Aorta (tissue), 5 donors: ENCODE measurements around the gene RMDN2. TPM values are rescaled to one million over a fixed set of nuclear protein-coding genes. Genes with fewer than 3 reads are reported as not detected.

Experiments
- ATAC-seq: fragments of 200-7000 bp; cut with Tn5 transposase; one replicate; pipeline ENCODE4 v1.9.1; 2022; ENCODE audit warnings: moderate library complexity; ENCODE audit not compliant: low FRiP score
- DNase-seq, 2 donors: peaks; one replicate each; pipeline ENCODE4 v3.0.0-alpha.2; 2020
- H3K27ac ChIP-seq, 2 donors: one replicate each; pipeline ENCODE4 v1.5.1; 2013; ENCODE audit warnings: low read length in 2 of 2, mild to moderate bottlenecking in 2 of 2, moderate library complexity in 2 of 2, control low read depth in 1 of 2, inconsistent platforms in 1 of 2, low read depth in 1 of 2
- H3K27me3 ChIP-seq, 2 donors: one replicate each; pipeline ENCODE4 v1.6.1; 2013; ENCODE audit warnings: control low read depth in 1 of 2, low read length in 1 of 2, mild to moderate bottlenecking in 1 of 2, moderate library complexity in 1 of 2; ENCODE audit not compliant: insufficient read depth in 2 of 2, control insufficient read depth in 1 of 2
- H3K36me3 ChIP-seq, 2 donors: one replicate each; pipeline ENCODE4 v1.6.1; 2013; ENCODE audit warnings: control low read depth in 1 of 2, low read length in 1 of 2, mild to moderate bottlenecking in 1 of 2; ENCODE audit not compliant: insufficient read depth in 2 of 2, control insufficient read depth in 1 of 2
- H3K4me1 ChIP-seq, 2 donors: one replicate each; pipeline ENCODE4 v1.6.1; 2013; ENCODE audit warnings: low read length in 2 of 2, control low read depth in 1 of 2, mild to moderate bottlenecking in 1 of 2, moderate library complexity in 1 of 2; ENCODE audit not compliant: insufficient read depth in 2 of 2, control insufficient read depth in 1 of 2
- H3K4me3 ChIP-seq, 2 donors: one replicate each; pipeline ENCODE4 v1.5.1; 2013; ENCODE audit warnings: low read length in 2 of 2, control low read depth in 1 of 2, mild to moderate bottlenecking in 1 of 2
- H3K9me3 ChIP-seq: one replicate; pipeline ENCODE4 v1.6.1; 2013; ENCODE audit warnings: mild to moderate bottlenecking, low read length; ENCODE audit not compliant: control insufficient read depth
- WGBS, 2 donors: extraction: QIAGEN DNeasy Blood & Tissue Kit; methylation state at CpG; one replicate each; pipeline ENCODE4 v1.1.7; 2013; 5-methylcytosine and 5-hydroxymethylcytosine counted together
- intact Hi-C, 2 donors: fragments of 100-400 bp; cut with DNase I; formaldehyde crosslinking; loops; one replicate each; pipeline versions ENCODE4 v1.14.2 to v1.15.0; 2022
- polyA plus RNA-seq, 2 donors: library from polyadenylated mRNA; stranded (reverse); fragments of 200-250 nt; gene quantifications; one replicate each; pipeline ENCODE4 v1.2.3, GENCODE V29; 2013
- total RNA-seq, 2 donors: library from RNA; stranded (reverse); fragmentation: NEBNext Ultra II Directional; extraction: Animal tissue kit (Norgen Biotek cat#: 25700); gene quantifications; one replicate each; pipeline ENCODE4 v1.2.1, GENCODE V29; 2021
- donor health status: healthy with polysubstance abuse.
- donor health status: Bipolar disorder and iron deficiency.
- donor health status: DM: no; HTN: no; CAD: no.
- donor health status: DM: no; HTN: no; CAD: no.
- donor health status: DM: yes; HTN: yes; CAD: no.

The RMDN2 gene
- total and polyA plus RNA-seq, 4 donors: 5.3 to 10.3 (median 7.4) TPM

DNA sequence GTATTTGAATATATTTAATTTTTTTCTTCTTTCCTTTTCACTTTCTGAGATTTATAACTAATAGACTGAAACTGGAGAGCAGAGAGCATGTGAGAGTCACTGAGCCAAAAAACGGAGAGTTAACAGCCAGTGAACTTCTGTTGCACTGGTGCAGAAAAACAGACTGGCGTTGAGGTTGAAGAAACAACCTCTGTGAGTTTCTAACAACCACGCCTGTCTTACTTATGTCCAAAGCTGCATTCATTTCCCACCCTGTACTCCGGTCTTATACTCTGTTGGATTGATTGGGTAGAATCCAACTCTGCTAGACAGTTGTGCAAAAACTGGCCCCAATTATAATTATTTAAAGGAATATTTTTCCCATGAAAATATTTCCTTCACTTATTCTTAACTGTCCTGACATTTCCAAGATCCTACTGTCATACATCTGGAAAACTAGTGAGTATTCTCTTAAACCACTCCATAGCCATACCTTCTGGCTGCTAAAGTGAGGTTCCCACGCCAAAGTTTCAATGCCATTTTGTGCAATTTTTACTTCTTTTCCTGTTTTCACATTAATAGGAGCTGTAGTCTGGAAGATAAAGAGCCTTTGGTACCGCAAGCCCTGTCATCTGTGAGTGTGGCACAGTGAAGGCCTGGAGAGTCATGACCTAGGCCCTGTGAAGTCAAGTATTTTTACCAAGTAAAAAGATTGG lies 141.5 kb downstream of the RMDN2 start:
- DNase-seq (no peak), ATAC-seq (no peak)
- H3K9me3 ChIP-seq: no peaks in the 10 kb centered on the region
- H3K27ac ChIP-seq: no peak overlapping the region
- no peak overlapping the region for H3K4me3 ChIP-seq
- WGBS, 2 donors: 72 to 79% methylated on average over 6 of the region's 6 CpGs
- no peaks in the 10 kb centered on the region for H3K27me3 ChIP-seq
- no peaks in the 10 kb centered on the region for H3K36me3 ChIP-seq
- no peaks in the 10 kb centered on the region for H3K4me1 ChIP-seq
- intact Hi-C loops: no loop called here

Other genes with a start within 250 kb of the RMDN2 start
- 100 to 1,000 TPM; 114 to 115 TPM for gene CYP1B1, start 150.9 kb downstream of the RMDN2 start, total RNA-seq
- gene CYP1B1, start 150.9 kb downstream of the RMDN2 start, polyA plus RNA-seq: 10 to 100 TPM in 1 of 2 donors, 1 to 10 TPM in 1; 7.3 to 10.4 TPM